Neuronal stem cell (in vitro differentiated cells): ENCODE results near the gene NUTM1. TPM values are rescaled to one million over a fixed set of nuclear protein-coding genes. Genes with fewer than 3 reads are reported as not detected.
"Not testable (repeated sequence)": the region's sequence is repeated elsewhere in the genome, so short reads cannot be mapped to it uniquely, and the experiment has no call there.

ENCODE experiments used
- DNase-seq: peaks from one replicate; pipeline ENCODE4 v3.0.0-alpha.2; 2013; ENCODE audit warnings: low spot score
- H2AFZ ChIP-seq: one replicate; pipeline ENCODE4 v1.6.1; 2013; ENCODE audit warnings: mild to moderate bottlenecking, low read length, inconsistent platforms
- H2AK5ac ChIP-seq: 2 replicates; pipeline ENCODE4 v1.6.1; 2013; ENCODE audit warnings: low read depth, mild to moderate bottlenecking, inconsistent platforms, low read length, moderate library complexity, mixed read lengths
- H2BK120ac ChIP-seq: 2 replicates; pipeline ENCODE4 v1.6.1; 2013; ENCODE audit warnings: low read depth, mild to moderate bottlenecking, inconsistent platforms, low read length, moderate library complexity, mixed read lengths
- H2BK12ac ChIP-seq: one replicate; pipeline ENCODE4 v1.6.1; 2013; ENCODE audit warnings: low read length, inconsistent platforms
- H2BK15ac ChIP-seq: 2 replicates; pipeline ENCODE4 v1.6.1; 2013; ENCODE audit warnings: mild to moderate bottlenecking, low read length, inconsistent platforms, mixed read lengths
- H2BK5ac ChIP-seq: one replicate; pipeline ENCODE4 v1.6.1; 2013; ENCODE audit warnings: inconsistent platforms, mild to moderate bottlenecking, low read length, moderate library complexity
- H3K14ac ChIP-seq: one replicate; pipeline ENCODE4 v1.6.1; 2013; ENCODE audit warnings: low read length, inconsistent platforms
- H3K18ac ChIP-seq: 2 replicates; pipeline ENCODE4 v1.6.1; 2013; ENCODE audit warnings: low read length, inconsistent platforms
- H3K23ac ChIP-seq: 2 replicates; pipeline ENCODE4 v1.6.1; 2013; ENCODE audit warnings: low read depth, mild to moderate bottlenecking, mixed read lengths, low read length, inconsistent platforms; ENCODE audit not compliant: poor library complexity
- H3K27ac ChIP-seq: replicated peaks from 3 replicates; pipeline ENCODE4 v1.5.1; 2013; ENCODE audit warnings: low read length, inconsistent platforms
- H3K27me3 ChIP-seq, 3 experiments: 2 replicates each; pipeline ENCODE4 v1.6.1; 2013; ENCODE audit warnings: low read length in 3 of 3, mild to moderate bottlenecking in 2 of 3, inconsistent platforms in 1 of 3, low read depth in 1 of 3, mixed read lengths in 1 of 3, moderate library complexity in 1 of 3; ENCODE audit not compliant: control insufficient read depth in 3 of 3, insufficient read depth in 3 of 3
- H3K36me3 ChIP-seq, 2 donors: replicated peaks in 1 of 2; 2 replicates each; pipeline ENCODE4 v1.6.1; 2013; ENCODE audit warnings: low read length in 2 of 2; ENCODE audit not compliant: control insufficient read depth in 2 of 2, insufficient read depth in 2 of 2
- H3K4ac ChIP-seq: 2 replicates; pipeline ENCODE4 v1.6.1; 2013; ENCODE audit warnings: inconsistent platforms, mild to moderate bottlenecking, low read length, moderate library complexity
- H3K4me1 ChIP-seq, 2 donors: 1 replicate in 1 of 2; 2 replicates in 1 of 2; pipeline ENCODE4 v1.6.1; 2013; ENCODE audit warnings: low read length in 2 of 2, low read depth in 1 of 2; ENCODE audit not compliant: control insufficient read depth in 2 of 2, insufficient read depth in 1 of 2
- H3K4me2 ChIP-seq: one replicate; pipeline ENCODE4 v1.6.1; 2013; ENCODE audit warnings: mild to moderate bottlenecking, low read length, inconsistent platforms; ENCODE audit not compliant: insufficient read depth, poor library complexity, severe bottlenecking
- H3K4me3 ChIP-seq, 2 donors: 2 replicates each; pipeline ENCODE4 v1.5.1; 2013; ENCODE audit warnings: low read length in 2 of 2, mild to moderate bottlenecking in 2 of 2, inconsistent platforms in 1 of 2, moderate library complexity in 1 of 2
- H3K79me1 ChIP-seq: one replicate; pipeline ENCODE4 v1.6.1; 2013; ENCODE audit warnings: low read depth, mild to moderate bottlenecking, inconsistent platforms, low read length, moderate library complexity
- H3K9ac ChIP-seq: one replicate; pipeline ENCODE4 v1.6.1; 2013; ENCODE audit warnings: mild to moderate bottlenecking, low read depth, low read length, inconsistent platforms; ENCODE audit not compliant: poor library complexity
- H3K9me3 ChIP-seq, 2 donors: replicated peaks in 1 of 2; 2 replicates each; pipeline versions ENCODE3 to v1.6.1; 2013; ENCODE audit warnings: low read length in 2 of 2, mild to moderate bottlenecking in 2 of 2, inconsistent platforms in 1 of 2, low read depth in 1 of 2, mixed read lengths in 1 of 2, moderate library complexity in 1 of 2; ENCODE audit not compliant: control insufficient read depth in 2 of 2, insufficient read depth in 1 of 2
- H4K8ac ChIP-seq: one replicate; pipeline ENCODE4 v1.6.1; 2013; ENCODE audit warnings: low read depth, mild to moderate bottlenecking, inconsistent platforms, low read length, moderate library complexity
- H4K91ac ChIP-seq: one replicate; pipeline ENCODE4 v1.6.1; 2013; ENCODE audit warnings: low read length, low read depth, mild to moderate bottlenecking, inconsistent platforms; ENCODE audit not compliant: poor library complexity
- WGBS, 2 donors: extraction: QIAGEN DNeasy Blood & Tissue Kit; methylation state at CpG; one replicate each; pipeline ENCODE4 v1.1.7; 2013; ENCODE audit warnings: missing lambda C conversion rate in 2 of 2, mixed read lengths in 1 of 2; ENCODE audit not compliant: insufficient read length in 2 of 2, insufficient replicate concordance in 1 of 2; ENCODE audit errors: extremely low coverage in 2 of 2; 5-methylcytosine and 5-hydroxymethylcytosine counted together
- small RNA-seq: library from polyadenylated mRNA; stranded (forward); fragments of <200 nt; extraction: miRNeasy Mini kit (QIAGEN cat#:217004); gene quantifications from one replicate; pipeline ENCODE3, GENCODE V24; 2013; ENCODE audit not compliant: insufficient read depth

Gene NUTM1

GRCh38 chr15:34403160-34403598 lies 60.1 kb downstream of the NUTM1 start:
- H2BK15ac ChIP-seq, H3K4me3 ChIP-seq, H3K36me3 ChIP-seq, H3K18ac ChIP-seq, H2BK12ac ChIP-seq, H3K14ac ChIP-seq, H3K4me1 ChIP-seq, DNase-seq, H3K27ac ChIP-seq, H3K27me3 ChIP-seq, H3K9ac ChIP-seq, H4K91ac ChIP-seq, H2BK5ac ChIP-seq, H2BK120ac ChIP-seq, H3K79me1 ChIP-seq, H4K8ac ChIP-seq, H2AK5ac ChIP-seq, H3K9me3 ChIP-seq, H3K23ac ChIP-seq, H3K4me2 ChIP-seq, H2AFZ ChIP-seq, H3K4ac ChIP-seq: not testable (repeated sequence)
- WGBS, 2 donors = no CpG with 5 or more reads among the region's 4 CpGs

GRCh38 chr15:34403899-34404298 lies 60.8 kb downstream of the NUTM1 start:
- not testable (repeated sequence) for H3K9me3 ChIP-seq, H3K27me3 ChIP-seq, H2AFZ ChIP-seq, H2BK120ac ChIP-seq, H3K18ac ChIP-seq, H3K4ac ChIP-seq, H2BK15ac ChIP-seq, H3K79me1 ChIP-seq, H2BK5ac ChIP-seq, H3K27ac ChIP-seq, H3K9ac ChIP-seq, H3K14ac ChIP-seq, H3K4me2 ChIP-seq, H3K23ac ChIP-seq, H3K4me1 ChIP-seq, H3K4me3 ChIP-seq, H2BK12ac ChIP-seq, H4K91ac ChIP-seq, DNase-seq, H4K8ac ChIP-seq, H3K36me3 ChIP-seq, H2AK5ac ChIP-seq
- WGBS, 2 donors = no CpG with 5 or more reads among the region's 3 CpGs

Small RNAs within 50 kb of the gene (small RNA-seq; reads per million reads assigned to genes)
- gene MIR1233-1 = not detected
- not detected for gene RF00019
